NOMO-1 treated with DMSO at 0.1 percent for 48 hours (cell line): ENCODE results near the gene TNS1.

ENCODE experiments used
- DNase-seq: peaks from one replicate; lab custom pipeline; 2025; ENCODE audit not compliant: unreplicated experiment; lab: John Stamatoyannopoulos, UW

Gene TNS1

GRCh38 chr2:217916504-217917254 is 86.1 kb downstream of the TNS1 start:
- DNase-seq, result no peak

- DNase-seq, result no peak
Measured at GRCh38 chr2:217915706-217916105, 87.1 kb downstream of the TNS1 start.

- no peak for DNase-seq
Measured at GRCh38 chr2:217914878-217915277, 87.9 kb downstream of the TNS1 start.

- DNase-seq, result no peak
Measured at GRCh38 chr2:217914078-217914477, 88.7 kb downstream of the TNS1 start.

- no peak for DNase-seq
Measured at GRCh38 chr2:217913436-217913835, 89.4 kb downstream of the TNS1 start.

GRCh38 chr2:217912098-217913024 is 90.4 kb downstream of the TNS1 start:
- DNase-seq, result no peak

GRCh38 chr2:217911283-217912097 is 91.3 kb downstream of the TNS1 start:
- DNase-seq, result no peak

GRCh38 chr2:217910875-217911212 is 92.0 kb downstream of the TNS1 start:
- DNase-seq, result no peak

GRCh38 chr2:217909156-217909820 is 93.5 kb downstream of the TNS1 start:
- DNase-seq, result no peak

GRCh38 chr2:217908544-217908943 is 94.3 kb downstream of the TNS1 start:
- DNase-seq, result no peak

- no peak for DNase-seq
Measured at GRCh38 chr2:217907266-217907665, 95.5 kb downstream of the TNS1 start.

- DNase-seq, result no peak
Measured at GRCh38 chr2:217906798-217907197, 96.0 kb downstream of the TNS1 start.

GRCh38 chr2:217905896-217906295 is 96.9 kb downstream of the TNS1 start:
- DNase-seq, result no peak

- no peak for DNase-seq
Measured at GRCh38 chr2:217905395-217905794, 97.4 kb downstream of the TNS1 start.

GRCh38 chr2:217904614-217904965 is 98.2 kb downstream of the TNS1 start:
- no peak for DNase-seq

- DNase-seq, result no peak
Measured at GRCh38 chr2:217903859-217904613, 98.8 kb downstream of the TNS1 start.

GRCh38 chr2:217903142-217903858 is 99.5 kb downstream of the TNS1 start:
- no peak for DNase-seq

GRCh38 chr2:217902379-217903141 is 100.2 kb downstream of the TNS1 start:
- peak; percentile 82 for DNase-seq

GRCh38 chr2:217901835-217902378 is 100.9 kb downstream of the TNS1 start:
- no peak for DNase-seq
